Erythroblast (primary cell): ENCODE data around the gene KIR2DL1.

Experiments used
- GATA1 ChIP-seq: IDR thresholded peaks from 2 replicates; pipeline ENCODE4 v1.6.1; 2011; ENCODE audit warnings: low read depth, mild to moderate bottlenecking, control low read depth, low read length, moderate library complexity
- POLR2A ChIP-seq: IDR thresholded peaks from 2 replicates; pipeline ENCODE4 v1.6.1; 2011; ENCODE audit warnings: mild to moderate bottlenecking, low read length

- TF ChIP-seq POLR2A (no peak), GATA1 (no peak)
Observed at GRCh38 chr19:54795758-54796157, 26.2 kb downstream of the KIR2DL1 start.
